Measurements from ENCODE around the gene RNF25. TPM values are rescaled to one million over a fixed set of nuclear protein-coding genes. Genes with fewer than 3 reads are reported as not detected.

RNF25 gene
- total and polyA plus RNA-seq, 5 donors from 2014 or later: 19.5 to 25.6 (median 20.0) TPM

- Histone ChIP-seq H3K4me3 (ENCODE audit: low read depth, low read length) (no peak overlapping the region), H3K4me1 (ENCODE audit: control insufficient read depth, insufficient read depth, low read length, poor library complexity, severe bottlenecking) (peaks cover 14% of the 10 kb centered on the region), H3K27ac (ENCODE audit: insufficient read depth, low read length, poor library complexity, severe bottlenecking) (no peak overlapping the region), H3K27me3 (ENCODE audit: control insufficient read depth, insufficient read depth, low read length) (no peaks in the 10 kb centered on the region), H3K9me3 (ENCODE audit: control insufficient read depth in 2 of 2, low read length in 2 of 2) (no peaks in the 10 kb centered on the region), H3K36me3 (ENCODE audit: control insufficient read depth, insufficient read depth, low read length) (peaks cover 2% of the 10 kb centered on the region)
- Mint-ChIP-seq H3K9me3 (no peaks in the 10 kb centered on the region), H3K36me3 (peaks cover 12% of the 10 kb centered on the region), H3K4me1 (peaks cover 5 to 29% (median 17%) of the 10 kb centered on the region in 4 donors), H3K4me3 (peak overlapping the region in 2 of 4 donors; percentile 52 to 58), H3K27me3 (no peaks in the 10 kb centered on the region), H3K27ac (no peak overlapping the region)
- DNase-seq (no peak), ATAC-seq (ENCODE audit: low read depth in 2 of 2) (no peak)
Observed at GRCh38 chr2:218713922-218714321, 42.1 kb upstream of the RNF25 start.

- peaks cover 5 to 29% (median 16%) of the 10 kb centered on the region in 4 donors for H3K4me1 Mint-ChIP-seq
- no peaks in the 10 kb centered on the region for H3K9me3 Mint-ChIP-seq
- Histone ChIP-seq H3K27me3 (ENCODE audit: control insufficient read depth, insufficient read depth, low read length) (no peaks in the 10 kb centered on the region), H3K4me3 (ENCODE audit: low read depth, low read length) (peak overlapping the region; percentile 88), H3K36me3 (ENCODE audit: control insufficient read depth, insufficient read depth, low read length) (peaks cover 2% of the 10 kb centered on the region), H3K9me3 (ENCODE audit: control insufficient read depth in 2 of 2, low read length in 2 of 2) (no peaks in the 10 kb centered on the region), H3K27ac (ENCODE audit: insufficient read depth, low read length, poor library complexity, severe bottlenecking) (peak overlapping the region; percentile 82), H3K4me1 (ENCODE audit: control insufficient read depth, insufficient read depth, low read length, poor library complexity, severe bottlenecking) (peaks cover 14% of the 10 kb centered on the region)
- H3K4me3 Mint-ChIP-seq: peak overlapping the region; percentile 94 to 97 (median 96)
- ATAC-seq (ENCODE audit: low read depth in 2 of 2) (no peak), DNase-seq (peak in 1 of 3 donors; percentile 33)
- H3K27ac Mint-ChIP-seq: peak overlapping the region in 2 of 3 donors; percentile 83 to 98
- H3K36me3 Mint-ChIP-seq: peaks cover 7% of the 10 kb centered on the region
- H3K27me3 Mint-ChIP-seq: no peaks in the 10 kb centered on the region
Observed at GRCh38 chr2:218711550-218711929, 39.7 kb upstream of the RNF25 start.

GRCh38 chr2:218710687-218711549, 39.1 kb upstream of the RNF25 start, which contains the start of gene TTLL4:
TTLL4 (plus strand) TSS chr2:218710835; CDS start chr2:218737677, 26,842 bp downstream.
- peak; percentile 98 for ATAC-seq (ENCODE audit: low read depth in 2 of 2)
- Mint-ChIP-seq H3K36me3 (peaks cover 6% of the 10 kb centered on the region), H3K4me3 (peak within 1 kb of the TSS; percentile 94 to 97 (median 96)), H3K9me3 (no peaks in the 10 kb centered on the region), H3K27ac (peak within 1 kb of the TSS; percentile 29 to 98 (median 83)), H3K27me3 (no peaks in the 10 kb centered on the region), H3K4me1 (peaks cover 5 to 28% (median 16%) of the 10 kb centered on the region in 4 donors)
- Histone ChIP-seq H3K27ac (ENCODE audit: insufficient read depth, low read length, poor library complexity, severe bottlenecking) (peak within 1 kb of the TSS; percentile 82), H3K4me3 (ENCODE audit: low read depth, low read length) (peak within 1 kb of the TSS; percentile 88), H3K4me1 (ENCODE audit: control insufficient read depth, insufficient read depth, low read length, poor library complexity, severe bottlenecking) (peaks cover 14% of the 10 kb centered on the region), H3K9me3 (ENCODE audit: control insufficient read depth in 2 of 2, low read length in 2 of 2) (no peaks in the 10 kb centered on the region), H3K36me3 (ENCODE audit: control insufficient read depth, insufficient read depth, low read length) (peaks cover 2% of the 10 kb centered on the region), H3K27me3 (ENCODE audit: control insufficient read depth, insufficient read depth, low read length) (no peaks in the 10 kb centered on the region)
- DNase-seq: peak; percentile 98 to 99 (median 99)

GRCh38 chr2:218710334-218710686, 38.5 kb upstream of the RNF25 start:
- DNase-seq (peak in 1 of 3 donors; percentile 4), ATAC-seq (ENCODE audit: low read depth in 2 of 2) (no peak)
- Mint-ChIP-seq H3K27me3 (no peaks in the 10 kb centered on the region), H3K9me3 (no peaks in the 10 kb centered on the region), H3K4me3 (peak overlapping the region; percentile 94 to 97 (median 96)), H3K4me1 (peaks cover 5 to 26% (median 16%) of the 10 kb centered on the region in 4 donors), H3K27ac (peak overlapping the region; percentile 4 to 83 (median 29)), H3K36me3 (peaks cover 3% of the 10 kb centered on the region)
- Histone ChIP-seq H3K4me3 (ENCODE audit: low read depth, low read length) (peak overlapping the region; percentile 60), H3K9me3 (ENCODE audit: control insufficient read depth in 2 of 2, low read length in 2 of 2) (no peaks in the 10 kb centered on the region), H3K27me3 (ENCODE audit: control insufficient read depth, insufficient read depth, low read length) (no peaks in the 10 kb centered on the region), H3K27ac (ENCODE audit: insufficient read depth, low read length, poor library complexity, severe bottlenecking) (peak overlapping the region; percentile 82), H3K36me3 (ENCODE audit: control insufficient read depth, insufficient read depth, low read length) (no peaks in the 10 kb centered on the region), H3K4me1 (ENCODE audit: control insufficient read depth, insufficient read depth, low read length, poor library complexity, severe bottlenecking) (peaks cover 14% of the 10 kb centered on the region)

GRCh38 chr2:218709908-218710307, 38.1 kb upstream of the RNF25 start:
- H3K9me3 Mint-ChIP-seq: no peaks in the 10 kb centered on the region
- no peak overlapping the region for H3K4me3 ChIP-seq (ENCODE audit: low read depth, low read length)
- ATAC-seq (ENCODE audit: low read depth in 2 of 2): no peak
- H3K27ac ChIP-seq (ENCODE audit: insufficient read depth, low read length, poor library complexity, severe bottlenecking): no peak overlapping the region
- H3K36me3 Mint-ChIP-seq: peaks cover 3% of the 10 kb centered on the region
- peaks cover 14% of the 10 kb centered on the region for H3K4me1 ChIP-seq (ENCODE audit: control insufficient read depth, insufficient read depth, low read length, poor library complexity, severe bottlenecking)
- H3K27me3 ChIP-seq (ENCODE audit: control insufficient read depth, insufficient read depth, low read length): no peaks in the 10 kb centered on the region
- no peak overlapping the region for H3K27ac Mint-ChIP-seq
- no peaks in the 10 kb centered on the region for H3K27me3 Mint-ChIP-seq
- no peak for DNase-seq
- H3K36me3 ChIP-seq (ENCODE audit: control insufficient read depth, insufficient read depth, low read length): no peaks in the 10 kb centered on the region
- no peaks in the 10 kb centered on the region for H3K9me3 ChIP-seq (ENCODE audit: control insufficient read depth in 2 of 2, low read length in 2 of 2)
- peaks cover 5 to 22% (median 16%) of the 10 kb centered on the region in 4 donors for H3K4me1 Mint-ChIP-seq
- peak overlapping the region; percentile 29 to 97 (median 66) for H3K4me3 Mint-ChIP-seq

GRCh38 chr2:218708086-218708485, 36.3 kb upstream of the RNF25 start:
- H3K27me3 ChIP-seq (ENCODE audit: control insufficient read depth, insufficient read depth, low read length): no peaks in the 10 kb centered on the region
- Mint-ChIP-seq H3K27ac (no peak overlapping the region), H3K36me3 (peaks cover 2% of the 10 kb centered on the region), H3K4me1 (peaks cover 5 to 15% (median 7%) of the 10 kb centered on the region in 4 donors), H3K27me3 (peaks cover 7% of the 10 kb centered on the region), H3K9me3 (no peaks in the 10 kb centered on the region), H3K4me3 (no peak overlapping the region)
- H3K4me3 ChIP-seq (ENCODE audit: low read depth, low read length): no peak overlapping the region
- ATAC-seq (ENCODE audit: low read depth in 2 of 2) (no peak), DNase-seq (peak in 1 of 3 donors; percentile 13)
- no peaks in the 10 kb centered on the region for H3K36me3 ChIP-seq (ENCODE audit: control insufficient read depth, insufficient read depth, low read length)
- no peak overlapping the region for H3K27ac ChIP-seq (ENCODE audit: insufficient read depth, low read length, poor library complexity, severe bottlenecking)
- H3K9me3 ChIP-seq (ENCODE audit: control insufficient read depth in 2 of 2, low read length in 2 of 2): no peaks in the 10 kb centered on the region
- H3K4me1 ChIP-seq (ENCODE audit: control insufficient read depth, insufficient read depth, low read length, poor library complexity, severe bottlenecking): peaks cover 14% of the 10 kb centered on the region

GRCh38 chr2:218703341-218703740, 31.5 kb upstream of the RNF25 start:
- ATAC-seq (ENCODE audit: low read depth in 2 of 2) (no peak), DNase-seq (no peak)

More at GRCh38 chr2:218703341-218703740, 31.5 kb upstream of the RNF25 start:
- Histone ChIP-seq H3K36me3 (ENCODE audit: control insufficient read depth, insufficient read depth, low read length) (no peaks in the 10 kb centered on the region), H3K4me3 (ENCODE audit: low read depth, low read length) (no peak overlapping the region), H3K9me3 (ENCODE audit: control insufficient read depth in 2 of 2, low read length in 2 of 2) (no peaks in the 10 kb centered on the region), H3K27ac (ENCODE audit: insufficient read depth, low read length, poor library complexity, severe bottlenecking) (no peak overlapping the region), H3K4me1 (ENCODE audit: control insufficient read depth, insufficient read depth, low read length, poor library complexity, severe bottlenecking) (no peaks in the 10 kb centered on the region), H3K27me3 (ENCODE audit: control insufficient read depth, insufficient read depth, low read length) (no peaks in the 10 kb centered on the region)
- H3K27ac Mint-ChIP-seq: no peak overlapping the region
- H3K4me1 Mint-ChIP-seq: no peaks in the 10 kb centered on the region
- H3K4me3 Mint-ChIP-seq: no peak overlapping the region
- peaks cover 0 to 2% (median 0%) of the 10 kb centered on the region in 7 donors for H3K9me3 Mint-ChIP-seq
- peaks cover 7% of the 10 kb centered on the region for H3K27me3 Mint-ChIP-seq
- H3K36me3 Mint-ChIP-seq: peaks cover 7% of the 10 kb centered on the region
